H9 (cell line): ENCODE measurements around the gene MED27. TPM values are rescaled to one million over a fixed set of nuclear protein-coding genes. Genes with fewer than 3 reads are reported as not detected.

ENCODE experiments used
- DNase-seq: peaks from one replicate; pipeline ENCODE4 v3.0.0-alpha.2; 2017
- H2AFZ ChIP-seq: one replicate; pipeline ENCODE4 v1.6.1; 2013; ENCODE audit warnings: mild to moderate bottlenecking, low read length, control low read depth, moderate library complexity
- H2AK5ac ChIP-seq: 2 replicates; pipeline ENCODE4 v1.6.1; 2013; ENCODE audit warnings: low read length, control low read depth, mixed read lengths; ENCODE audit not compliant: insufficient read length
- H2BK120ac ChIP-seq: one replicate; pipeline ENCODE4 v1.6.1; 2013; ENCODE audit warnings: low read depth, mild to moderate bottlenecking, low read length, control low read depth, inconsistent platforms; ENCODE audit not compliant: poor library complexity, severe bottlenecking
- H2BK12ac ChIP-seq: 2 replicates; pipeline ENCODE4 v1.6.1; 2013; ENCODE audit warnings: low read length, control low read depth, mixed read lengths, low read depth; ENCODE audit not compliant: insufficient read length
- H2BK15ac ChIP-seq: 2 replicates; pipeline ENCODE4 v1.6.1; 2013; ENCODE audit warnings: low read depth, low read length, control low read depth
- H2BK20ac ChIP-seq: one replicate; pipeline ENCODE4 v1.6.1; 2013; ENCODE audit warnings: low read depth, mild to moderate bottlenecking, low read length, control low read depth, inconsistent platforms; ENCODE audit not compliant: poor library complexity, severe bottlenecking
- H2BK5ac ChIP-seq: 2 replicates; pipeline ENCODE4 v1.6.1; 2013; ENCODE audit warnings: low read length, control low read depth, mixed read lengths; ENCODE audit not compliant: insufficient read length
- H3K14ac ChIP-seq: 2 replicates; pipeline ENCODE4 v1.6.1; 2013; ENCODE audit warnings: low read length, control low read depth; ENCODE audit not compliant: insufficient read depth
- H3K18ac ChIP-seq: 2 replicates; pipeline ENCODE4 v1.6.1; 2013; ENCODE audit warnings: low read depth, mild to moderate bottlenecking, mixed read lengths, low read length, control low read depth; ENCODE audit not compliant: insufficient read length
- H3K23ac ChIP-seq: 2 replicates; pipeline ENCODE4 v1.6.1; 2013; ENCODE audit warnings: low read length, control low read depth, mixed read lengths, low read depth; ENCODE audit not compliant: insufficient read length
- H3K23me2 ChIP-seq: 2 replicates; pipeline ENCODE4 v1.6.1; 2013; ENCODE audit warnings: low read depth, mild to moderate bottlenecking, mixed read lengths, low read length, control low read depth; ENCODE audit not compliant: insufficient read length, poor library complexity, severe bottlenecking
- H3K27ac ChIP-seq: 2 replicates; pipeline ENCODE4 v1.5.1; 2013; ENCODE audit warnings: low read length, control low read depth, mixed read lengths, low read depth; ENCODE audit not compliant: insufficient read length
- H3K27me3 ChIP-seq: 2 replicates; pipeline ENCODE4 v1.6.1; 2013; ENCODE audit warnings: low read length, control low read depth, inconsistent platforms; ENCODE audit not compliant: insufficient read depth
- H3K4ac ChIP-seq: 2 replicates; pipeline ENCODE4 v1.6.1; 2013; ENCODE audit warnings: low read depth, mild to moderate bottlenecking, control low read depth, inconsistent platforms, low read length, moderate library complexity
- H3K4me1 ChIP-seq: 2 replicates; pipeline ENCODE4 v1.6.1; 2013; ENCODE audit warnings: low read length, control low read depth, inconsistent platforms; ENCODE audit not compliant: insufficient read depth
- H3K4me2 ChIP-seq: 2 replicates; pipeline ENCODE4 v1.6.1; 2013; ENCODE audit warnings: low read length, control low read depth, mixed read lengths; ENCODE audit not compliant: insufficient read length, insufficient read depth
- H3K56ac ChIP-seq: 2 replicates; pipeline ENCODE4 v1.6.1; 2013; ENCODE audit warnings: low read depth, mild to moderate bottlenecking, mixed read lengths, low read length, control low read depth; ENCODE audit not compliant: insufficient read length
- H3K79me1 ChIP-seq: 2 replicates; pipeline ENCODE4 v1.6.1; 2013; ENCODE audit warnings: low read depth, mild to moderate bottlenecking, moderate library complexity, low read length, control low read depth, inconsistent platforms; ENCODE audit not compliant: insufficient read depth, poor library complexity, severe bottlenecking
- H3K79me2 ChIP-seq: 2 replicates; pipeline ENCODE4 v1.6.1; 2013; ENCODE audit warnings: low read length, control low read depth, inconsistent platforms; ENCODE audit not compliant: insufficient read depth
- H3K9ac ChIP-seq: 2 replicates; pipeline ENCODE4 v1.6.1; 2013; ENCODE audit warnings: low read length, control low read depth, mixed read lengths; ENCODE audit not compliant: insufficient read length; ENCODE audit errors: extremely low read depth
- H3K9me3 ChIP-seq: one replicate; pipeline ENCODE4 v1.6.1; 2013; ENCODE audit warnings: low read depth, low read length, inconsistent platforms; ENCODE audit not compliant: control insufficient read depth
- H3T11ph ChIP-seq: one replicate; pipeline ENCODE4 v1.6.1; 2013; ENCODE audit warnings: mild to moderate bottlenecking, low read length, control low read depth, inconsistent platforms
- H4K20me1 ChIP-seq: one replicate; pipeline ENCODE4 v1.6.1; 2013; ENCODE audit not compliant: control insufficient read depth, insufficient read length, insufficient read depth
- H4K5ac ChIP-seq: 2 replicates; pipeline ENCODE4 v1.6.1; 2013; ENCODE audit warnings: low read depth, mild to moderate bottlenecking, mixed read lengths, low read length, control low read depth; ENCODE audit not compliant: insufficient read length
- H4K8ac ChIP-seq: replicated peaks from 2 replicates; pipeline ENCODE4 v1.6.1; 2013; ENCODE audit warnings: low read length, control low read depth, mixed read lengths, low read depth; ENCODE audit not compliant: insufficient read length
- H4K91ac ChIP-seq: 2 replicates; pipeline ENCODE4 v1.6.1; 2013; ENCODE audit warnings: low read depth, mild to moderate bottlenecking, moderate library complexity, mixed read lengths, low read length, control low read depth; ENCODE audit not compliant: insufficient read length
- H3K27ac Mint-ChIP-seq, 3 experiments: 2 replicates in 2 of 3; 3 replicates in 1 of 3; pipeline ENCODE4 v1.8.0; 2020 to 2021; ENCODE audit warnings: mixed read lengths in 3 of 3, mild to moderate bottlenecking in 1 of 3, moderate library complexity in 1 of 3
- H3K27me3 Mint-ChIP-seq: 2 replicates; pipeline ENCODE4 v1.8.0; 2021; ENCODE audit warnings: low read depth, mild to moderate bottlenecking, moderate library complexity, mixed read lengths
- H3K36me3 Mint-ChIP-seq, 3 experiments: 2 replicates in 2 of 3; 3 replicates in 1 of 3; pipeline ENCODE4 v1.8.0; 2020 to 2021; ENCODE audit warnings: low read depth in 3 of 3, mixed read lengths in 3 of 3; ENCODE audit not compliant: insufficient read depth in 1 of 3
- H3K4me1 Mint-ChIP-seq, 2 experiments: 2 replicates each; pipeline ENCODE4 v1.8.0; 2020; ENCODE audit warnings: mixed read lengths in 2 of 2
- H3K4me3 Mint-ChIP-seq, 2 experiments: 2 replicates in 1 of 2; 3 replicates in 1 of 2; pipeline ENCODE4 v1.8.0; 2020 to 2021; ENCODE audit warnings: mild to moderate bottlenecking in 2 of 2, mixed read lengths in 2 of 2, moderate library complexity in 1 of 2
- H3K9me3 Mint-ChIP-seq, 2 experiments: 2 replicates in 1 of 2; 3 replicates in 1 of 2; pipeline ENCODE4 v1.8.0; 2020; ENCODE audit warnings: mild to moderate bottlenecking in 2 of 2, mixed read lengths in 2 of 2, moderate library complexity in 1 of 2
- CTCF ChIP-seq: fragments of 200-600 bp; sonication (generic); conservative IDR thresholded peaks from 3 replicates; pipeline ENCODE4 v1.8.0; 2021; ENCODE audit warnings: antibody characterized with exemption, mild to moderate bottlenecking
- WGBS: extraction: QIAGEN DNeasy Blood & Tissue Kit; methylation state at CpG from one replicate; pipeline ENCODE4 v1.1.7; 2013; ENCODE audit warnings: missing lambda C conversion rate, low lambda C conversion rate, mixed read lengths; ENCODE audit not compliant: insufficient read length; ENCODE audit errors: extremely low coverage; 5-methylcytosine and 5-hydroxymethylcytosine counted together
- total RNA-seq: library from RNA; stranded (reverse); gene quantifications from 2 replicates; pipeline ENCODE4 v1.2.1, GENCODE V29; 2021

MED27 gene
- total RNA-seq, 1 experiment from 2014 or later = 33.5 TPM

- Histone ChIP-seq H3K27me3 (no peaks in the 10 kb centered on the region), H2AFZ (no peak overlapping the region), H4K20me1 (no peaks in the 10 kb centered on the region), H3K9ac (no peak overlapping the region), H2BK5ac (no peak overlapping the region), H3K23ac (no peak overlapping the region), H3K56ac (no peak overlapping the region), H3K9me3 (no peaks in the 10 kb centered on the region), H2BK12ac (no peak overlapping the region), H3K18ac (no peak overlapping the region), H4K91ac (no peak overlapping the region), H4K5ac (no peak overlapping the region), H3K79me1 (no peaks in the 10 kb centered on the region), H3K23me2 (no peaks in the 10 kb centered on the region), H3K4ac (no peak overlapping the region), H4K8ac (no peak overlapping the region), H3K14ac (no peak overlapping the region; the same call in 1 of the 2 replicates), H3K4me2 (no peak overlapping the region), H2BK20ac (no peak overlapping the region), H2AK5ac (no peak overlapping the region), H2BK15ac (no peak overlapping the region), H3K4me1 (peaks cover 7% of the 10 kb centered on the region; the same call in 1 of the 2 replicates), H2BK120ac (no peak overlapping the region), H3K27ac (no peak overlapping the region), H3K79me2 (no peaks in the 10 kb centered on the region), H3T11ph (no peak overlapping the region)
- no peaks in the 10 kb centered on the region; the same call in 1 of the 2 replicates for H3K27me3 Mint-ChIP-seq
- WGBS = no CpG with 5 or more reads among the region's 11 CpGs
- H3K4me1 Mint-ChIP-seq = peaks cover 13 to 24% of the 10 kb centered on the region in 2 experiments
- no peak overlapping the region for H3K4me3 Mint-ChIP-seq
- H3K36me3 Mint-ChIP-seq = no peaks in the 10 kb centered on the region
- H3K9me3 Mint-ChIP-seq = no peaks in the 10 kb centered on the region
- no peak for TF ChIP-seq CTCF
- no peak overlapping the region for H3K27ac Mint-ChIP-seq
- no peak for DNase-seq
Observed at GRCh38 chr9:131879181-131879910, 200.3 kb downstream of the MED27 start.
